GM21381 (cell line): ENCODE data around the gene SLC24A3.

Source experiments
- ATAC-seq: cut with Tn5 transposase; IDR thresholded peaks from one replicate; pipeline ENCODE4 v1.9.1; 2021; ENCODE audit warnings: mild to moderate bottlenecking, moderate library complexity; ENCODE audit not compliant: unreplicated experiment

Gene SLC24A3

DNA sequence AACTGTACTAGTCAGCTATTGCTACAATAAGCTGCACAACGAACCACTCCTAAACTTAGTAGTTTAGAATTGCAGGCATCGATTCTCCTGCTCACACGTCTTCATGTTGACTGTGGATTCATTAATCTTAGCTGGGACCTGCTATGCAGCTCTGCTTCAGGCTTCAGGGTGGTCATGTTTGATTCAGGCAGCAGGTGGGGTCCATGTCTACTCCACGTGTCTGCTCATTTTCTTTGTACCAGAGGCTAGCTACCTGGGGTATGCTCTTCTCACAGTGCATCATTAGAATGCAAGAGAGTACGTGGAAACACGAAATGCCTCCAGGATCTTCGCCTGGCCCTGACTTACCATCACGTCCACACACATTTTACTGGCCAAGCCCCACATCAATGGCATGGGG is 481.1 kb downstream of the SLC24A3 start:
- no peak for ATAC-seq

DNA sequence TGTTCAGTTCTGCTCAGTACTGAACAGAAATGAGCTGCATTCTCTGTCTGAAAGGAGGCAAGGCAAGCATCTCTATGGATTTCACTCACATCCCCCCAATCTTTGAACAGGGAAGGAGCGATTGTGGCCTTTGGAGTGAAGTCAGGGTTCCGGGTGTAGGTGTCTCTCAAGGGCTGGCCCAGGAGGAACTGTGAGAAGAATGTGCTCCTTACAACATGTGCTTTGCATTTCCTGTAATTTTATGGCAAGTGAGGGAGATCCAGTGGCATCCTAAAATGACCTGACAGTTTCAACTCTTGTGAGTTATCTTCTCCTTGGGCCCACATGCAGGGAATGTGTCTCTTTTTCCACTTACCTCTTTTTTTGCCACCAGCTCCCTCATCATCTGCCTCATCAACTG is 482.6 kb downstream of the SLC24A3 start:
- no peak for ATAC-seq

DNA sequence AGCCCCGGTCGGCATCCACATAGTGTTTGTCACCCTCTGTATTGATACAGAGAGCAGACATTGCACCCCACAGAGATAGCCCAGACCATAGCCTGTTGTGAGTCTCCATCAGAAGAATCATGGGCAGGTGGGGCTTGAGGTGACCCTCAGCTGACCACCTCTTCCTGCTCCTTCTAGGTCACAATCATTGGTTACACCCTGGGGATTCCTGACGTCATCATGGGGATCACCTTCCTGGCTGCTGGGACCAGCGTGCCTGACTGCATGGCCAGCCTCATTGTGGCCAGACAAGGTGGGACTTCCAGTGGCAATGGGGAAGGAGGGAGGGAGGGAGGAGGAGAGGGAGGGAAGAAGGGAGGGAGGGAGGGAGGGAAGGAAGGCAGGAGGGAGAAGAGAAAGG is 484.2 kb downstream of the SLC24A3 start:
- no peak for ATAC-seq

DNA sequence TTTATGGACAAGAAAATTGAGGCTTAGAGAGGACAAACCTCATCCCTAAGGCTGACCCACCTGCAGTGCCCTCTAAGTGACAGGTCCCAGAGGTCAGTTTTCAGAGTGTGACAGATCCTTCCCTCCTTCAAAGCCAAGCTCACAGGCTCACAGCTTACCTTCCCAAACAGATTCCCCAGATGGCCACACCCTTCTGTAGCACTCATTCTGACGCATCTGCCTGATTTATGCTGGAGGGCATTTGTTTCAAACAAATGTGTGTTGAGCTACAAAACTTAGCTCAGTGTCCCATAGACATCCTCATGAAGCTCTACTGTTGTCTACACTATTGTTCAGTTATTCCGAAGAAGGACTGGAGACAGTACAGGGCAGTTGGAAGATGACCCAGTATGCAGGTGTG is 485.0 kb downstream of the SLC24A3 start:
- no peak for ATAC-seq

DNA sequence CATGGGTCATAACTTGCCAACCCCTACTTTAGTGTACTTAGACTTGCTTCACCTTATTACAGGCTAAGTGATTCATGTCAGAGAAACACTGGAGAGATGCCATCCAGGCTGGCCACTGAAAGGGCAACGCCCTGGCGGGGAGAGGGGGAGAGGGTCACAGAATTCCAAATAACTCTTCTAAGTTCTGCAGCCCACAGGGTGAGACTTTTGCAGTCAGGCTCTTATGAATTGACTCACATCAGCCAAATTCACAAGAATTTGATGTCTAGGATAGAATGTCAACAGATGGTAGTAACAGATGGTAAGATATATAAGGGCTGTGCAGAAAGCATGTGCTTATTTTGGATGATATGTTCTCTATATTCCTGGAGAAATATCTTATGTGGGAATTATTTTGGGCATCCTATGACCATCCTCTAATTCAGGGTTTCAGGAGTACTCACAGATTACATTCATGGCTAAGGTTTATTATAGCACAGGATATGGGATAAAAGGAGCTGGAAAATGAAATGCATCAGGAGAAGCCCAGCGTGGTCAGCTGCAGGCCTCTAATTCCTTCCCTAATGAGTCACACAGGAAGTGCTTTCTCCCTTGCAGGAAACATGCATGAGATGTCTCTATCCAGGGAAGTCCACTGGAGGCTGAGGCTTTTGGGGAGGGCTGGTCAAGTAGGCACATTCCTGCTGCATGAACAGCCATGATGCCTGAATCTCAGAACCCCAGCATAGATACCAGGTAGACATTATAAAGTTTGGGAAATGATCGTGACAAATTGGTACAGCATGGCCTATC is 486.9 kb downstream of the SLC24A3 start:
- ATAC-seq: no peak

DNA sequence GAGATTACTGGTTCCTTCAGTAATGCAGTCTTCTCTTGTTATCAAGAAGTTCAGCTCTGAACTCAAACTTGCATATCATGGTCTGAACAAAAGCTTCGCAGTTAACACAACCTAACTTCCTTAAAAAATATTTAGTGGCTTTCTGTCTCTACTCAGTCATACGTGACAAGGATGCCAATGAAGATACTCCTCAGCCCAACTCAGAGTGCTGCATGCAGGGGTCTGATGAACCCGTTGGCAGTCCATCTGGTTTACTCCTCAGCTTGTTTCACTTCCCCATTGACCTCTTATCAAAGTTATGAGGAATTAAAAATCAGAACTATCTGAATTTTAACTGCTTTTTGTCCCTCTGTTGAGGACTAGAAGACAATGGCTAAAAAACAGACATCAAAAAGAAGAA is 489.0 kb downstream of the SLC24A3 start:
- ATAC-seq: no peak

DNA sequence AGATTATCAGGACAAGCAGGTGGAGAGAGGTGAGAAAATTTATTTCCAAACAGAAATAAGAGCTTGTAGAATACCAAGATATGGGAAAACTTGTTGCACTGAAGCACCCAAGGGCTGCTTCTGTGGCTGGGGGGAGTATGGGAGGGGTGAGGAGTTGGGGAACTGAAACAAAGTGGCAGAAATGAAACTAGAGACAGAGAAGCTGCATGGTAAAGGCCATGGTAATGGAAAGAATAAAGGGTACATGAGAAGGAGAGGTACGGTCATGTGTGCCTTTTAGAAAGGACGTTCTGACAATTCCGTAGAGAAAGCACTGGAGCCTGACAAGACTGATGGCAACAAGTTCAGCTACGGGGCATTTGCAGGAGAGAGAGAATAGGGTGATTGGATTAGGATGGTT is 494.0 kb downstream of the SLC24A3 start:
- peak; percentile 80 for ATAC-seq

DNA sequence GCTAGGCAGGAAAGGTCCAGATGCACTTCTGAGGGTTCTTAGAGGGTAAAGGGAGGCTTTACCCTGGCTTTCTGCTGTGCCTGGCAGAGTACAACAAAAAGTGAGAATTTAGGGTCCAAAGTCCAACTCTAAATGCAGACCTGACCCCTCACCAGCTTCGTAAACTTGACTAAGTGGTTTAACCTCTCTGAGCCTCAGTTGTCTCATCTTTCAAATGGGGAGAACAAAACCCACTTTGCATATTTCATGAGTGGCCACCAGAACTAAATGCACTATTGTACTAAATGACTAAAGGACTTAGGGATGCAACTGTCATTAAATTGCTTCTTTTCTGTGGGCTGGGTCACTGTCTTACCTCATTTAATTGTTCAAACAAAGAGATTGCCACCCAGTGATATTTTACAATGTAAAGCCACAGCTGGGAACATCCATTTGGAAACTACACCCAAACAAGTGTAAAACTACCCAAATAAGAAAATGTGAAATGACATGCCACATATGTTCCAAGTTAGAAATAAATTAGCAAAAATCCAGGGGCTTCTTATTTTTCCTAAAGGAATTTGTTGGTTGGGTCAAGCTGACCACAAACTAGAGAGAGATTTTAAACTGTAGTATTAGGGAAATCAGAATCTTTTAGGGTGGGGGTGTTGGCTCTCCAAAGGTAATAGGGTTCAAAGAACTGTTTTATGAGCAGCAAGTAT is 497.3 kb downstream of the SLC24A3 start:
- ATAC-seq: no peak

DNA sequence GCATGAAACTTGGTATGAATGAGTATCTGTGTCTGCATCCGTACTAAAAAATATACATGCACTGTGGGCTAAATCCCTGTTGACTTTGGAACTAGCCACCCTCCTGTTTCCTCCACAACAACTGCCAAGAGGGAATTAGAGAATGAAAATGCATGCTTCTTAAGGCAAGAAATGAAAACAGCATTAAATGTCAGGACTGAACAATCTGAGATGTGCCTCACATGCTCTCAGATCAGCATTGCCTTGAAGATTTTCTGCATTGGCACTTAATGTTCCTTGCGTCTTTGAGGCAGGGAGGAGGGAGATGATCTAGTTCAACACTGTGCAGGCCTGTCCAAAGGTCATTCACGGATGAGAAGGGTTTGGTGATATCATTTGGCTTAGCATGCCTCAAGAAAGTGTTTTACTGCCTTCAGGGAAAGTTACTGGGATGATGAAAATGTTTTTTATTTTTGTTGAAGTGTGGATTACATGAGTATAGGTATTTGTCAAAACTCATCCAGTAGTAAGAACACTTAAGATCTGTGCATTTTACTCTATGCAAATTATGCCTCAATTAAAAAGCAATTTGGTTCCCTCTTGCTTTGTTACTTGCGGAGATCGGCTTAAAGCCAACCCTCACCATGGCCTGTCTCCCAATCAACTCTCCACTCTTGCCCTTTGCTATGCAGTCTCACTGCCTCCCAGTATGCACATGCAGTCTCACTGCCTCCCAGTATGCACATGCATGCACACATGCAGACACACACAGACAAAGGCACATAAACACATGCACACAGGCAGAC is 498.1 kb downstream of the SLC24A3 start:
- ATAC-seq: no peak

DNA sequence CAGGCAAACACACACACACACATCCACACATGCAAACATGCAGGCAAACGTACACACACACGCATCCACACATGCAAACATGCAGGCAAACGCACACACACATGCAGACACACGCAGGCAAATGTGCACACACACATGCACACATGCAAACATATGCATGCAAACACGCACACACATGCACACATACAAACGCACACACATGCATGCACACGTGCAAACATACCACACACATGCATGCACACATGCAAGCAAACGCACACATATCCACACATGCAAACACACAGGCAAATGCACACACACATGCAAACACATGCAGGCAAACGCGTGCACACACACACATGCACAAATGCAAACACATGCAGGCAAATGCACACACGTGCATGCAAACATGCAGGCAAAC is 498.7 kb downstream of the SLC24A3 start:
- no peak for ATAC-seq

DNA sequence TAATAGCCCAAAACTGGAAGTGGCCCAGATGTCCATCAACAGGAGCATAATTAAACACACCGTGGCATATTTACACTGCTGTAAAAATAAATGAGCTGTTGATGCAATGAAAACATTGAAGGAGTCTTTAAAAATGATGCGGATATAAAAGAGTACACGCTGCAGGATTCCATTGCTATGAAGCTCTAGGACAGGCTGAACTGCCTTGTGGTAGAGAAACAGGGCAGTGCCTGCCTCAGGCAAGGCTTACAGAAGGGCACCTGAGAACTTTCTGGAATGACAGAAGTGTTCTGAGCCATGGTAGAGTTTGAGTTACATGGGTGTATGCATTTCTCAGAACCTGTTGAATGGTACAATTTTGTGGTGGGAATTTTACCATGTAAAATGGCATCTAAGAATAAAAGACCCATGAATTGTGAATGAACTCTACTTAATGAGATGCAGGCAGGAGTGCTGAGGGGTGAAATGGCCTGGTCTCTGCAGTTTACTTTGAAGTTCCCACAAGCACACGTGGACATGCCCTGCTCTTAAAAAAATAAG is 500.3 kb downstream of the SLC24A3 start:
- no peak for ATAC-seq

DNA sequence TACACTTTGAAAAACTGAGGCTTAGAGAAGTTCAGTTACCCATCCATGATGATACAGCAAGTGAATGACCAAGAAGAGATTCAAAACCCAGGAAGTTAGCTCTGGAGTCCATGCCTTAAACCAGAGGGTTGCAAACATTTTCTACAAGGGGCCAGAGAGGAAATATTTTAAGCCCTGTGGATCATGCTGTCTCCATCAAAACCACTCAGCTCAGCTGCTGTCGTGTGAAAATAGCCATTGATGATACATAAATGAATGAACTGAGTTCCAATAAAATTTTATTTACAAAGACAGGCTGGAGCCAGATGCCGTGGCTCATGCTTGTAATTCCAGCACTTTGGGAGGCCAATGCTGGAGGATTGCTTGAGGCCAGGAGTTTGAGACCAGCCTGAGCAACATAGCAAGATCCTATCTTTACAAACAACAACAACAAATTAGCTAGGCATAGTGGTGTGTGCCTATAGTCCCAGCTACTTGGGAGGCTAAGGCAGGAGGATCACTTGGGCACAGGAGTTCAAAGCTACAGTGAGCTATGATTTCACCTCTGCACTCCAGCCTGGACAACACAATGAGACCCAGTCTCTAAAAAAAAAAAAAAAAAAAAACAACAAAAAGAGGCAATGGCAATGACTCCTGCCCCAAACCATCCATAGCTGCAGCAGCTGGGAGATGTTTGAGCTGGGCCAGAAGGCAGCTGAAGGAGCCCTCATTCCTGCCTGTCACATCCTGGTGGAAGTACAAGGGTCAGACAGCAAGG is 501.6 kb downstream of the SLC24A3 start:
- no peak for ATAC-seq

DNA sequence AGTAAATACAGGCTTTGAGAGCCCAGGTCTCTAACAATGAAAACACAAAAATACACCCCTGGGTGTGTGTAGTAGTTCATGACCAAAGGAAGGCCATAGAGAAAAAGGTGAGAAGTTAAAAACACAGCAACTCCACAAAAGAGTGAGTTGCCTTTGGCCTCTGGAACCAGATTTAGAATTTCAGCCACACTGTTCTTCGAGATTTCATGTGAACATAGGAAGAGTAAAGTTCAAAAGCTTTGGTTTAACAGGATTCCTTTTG is 502.1 kb downstream of the SLC24A3 start:
- ATAC-seq: no peak

DNA sequence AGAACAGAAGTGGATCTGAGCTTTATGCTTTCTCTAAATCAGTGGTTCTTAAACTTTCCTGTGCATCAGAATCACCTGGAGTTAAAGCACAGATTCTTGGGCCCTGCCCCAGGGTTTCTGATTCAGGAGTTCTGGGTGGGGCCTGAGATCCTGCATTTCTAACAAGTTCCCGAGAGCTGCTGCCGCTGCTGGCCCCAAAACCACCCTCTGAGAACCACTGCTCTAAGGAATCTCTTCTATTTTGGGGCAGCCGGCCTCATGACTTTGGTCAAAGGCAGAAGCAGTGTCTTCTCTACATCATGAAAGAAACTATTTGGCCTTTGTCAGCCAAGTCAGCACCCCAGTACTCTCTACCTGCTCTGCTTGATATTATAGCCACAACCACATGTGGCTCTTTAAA is 503.5 kb downstream of the SLC24A3 start:
- ATAC-seq: no peak

DNA sequence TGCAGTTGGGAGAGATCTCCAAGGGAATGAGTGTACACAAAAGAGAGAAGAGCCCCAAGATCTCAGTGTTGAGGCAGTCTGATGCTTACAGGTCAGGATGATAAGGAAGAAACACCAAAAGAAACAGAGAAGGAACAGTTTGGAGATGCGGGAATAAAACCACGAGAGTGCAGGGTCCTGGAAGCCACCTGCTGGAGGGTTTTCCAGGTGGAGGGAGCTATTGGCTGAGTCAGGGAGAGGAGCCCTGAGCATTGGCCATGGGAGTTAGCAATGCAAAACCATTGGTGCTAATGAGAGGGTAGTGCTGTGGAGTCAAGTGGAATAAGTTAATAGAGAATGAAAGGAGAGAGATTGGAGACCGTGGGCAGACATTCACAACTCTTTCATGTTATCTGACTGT is 506.4 kb downstream of the SLC24A3 start:
- ATAC-seq: no peak

DNA sequence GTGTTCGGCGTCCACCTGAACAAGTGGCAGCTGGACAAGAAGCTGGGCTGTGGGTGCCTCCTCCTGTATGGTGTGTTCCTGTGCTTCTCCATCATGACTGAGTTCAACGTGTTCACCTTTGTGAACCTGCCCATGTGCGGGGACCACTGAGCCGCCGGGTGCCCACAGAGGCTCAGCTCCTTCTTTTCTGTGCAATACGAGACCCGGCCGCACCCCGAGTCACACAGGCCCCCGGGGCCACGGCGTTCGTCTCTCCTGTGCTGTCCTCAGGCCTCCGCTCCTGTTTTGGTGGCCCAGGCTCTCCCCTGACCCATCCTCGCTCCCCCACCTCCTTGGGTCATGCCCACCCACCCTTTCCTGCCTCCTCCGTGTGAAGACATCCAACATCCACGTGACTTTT is 508.5 kb downstream of the SLC24A3 start:
- ATAC-seq: no peak

DNA sequence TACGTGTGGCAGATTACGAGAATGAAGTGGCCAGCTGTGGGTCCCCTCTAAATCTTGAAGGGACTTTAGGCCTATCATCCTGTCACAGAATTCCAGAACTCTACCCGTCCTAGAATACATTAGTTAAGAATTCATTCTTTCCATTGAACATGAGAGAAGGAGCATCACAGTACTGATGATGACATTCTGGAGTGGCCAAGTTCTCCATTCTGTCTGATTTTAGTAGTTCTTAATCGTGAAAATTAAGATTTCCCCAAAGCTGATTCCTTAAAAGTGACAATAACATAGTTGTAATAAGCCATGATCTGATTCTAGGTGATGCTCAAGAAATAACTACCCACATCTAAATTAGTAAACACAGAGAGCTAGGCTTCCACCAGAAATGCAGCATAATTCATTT is 510.6 kb downstream of the SLC24A3 start:
- ATAC-seq: no peak

DNA sequence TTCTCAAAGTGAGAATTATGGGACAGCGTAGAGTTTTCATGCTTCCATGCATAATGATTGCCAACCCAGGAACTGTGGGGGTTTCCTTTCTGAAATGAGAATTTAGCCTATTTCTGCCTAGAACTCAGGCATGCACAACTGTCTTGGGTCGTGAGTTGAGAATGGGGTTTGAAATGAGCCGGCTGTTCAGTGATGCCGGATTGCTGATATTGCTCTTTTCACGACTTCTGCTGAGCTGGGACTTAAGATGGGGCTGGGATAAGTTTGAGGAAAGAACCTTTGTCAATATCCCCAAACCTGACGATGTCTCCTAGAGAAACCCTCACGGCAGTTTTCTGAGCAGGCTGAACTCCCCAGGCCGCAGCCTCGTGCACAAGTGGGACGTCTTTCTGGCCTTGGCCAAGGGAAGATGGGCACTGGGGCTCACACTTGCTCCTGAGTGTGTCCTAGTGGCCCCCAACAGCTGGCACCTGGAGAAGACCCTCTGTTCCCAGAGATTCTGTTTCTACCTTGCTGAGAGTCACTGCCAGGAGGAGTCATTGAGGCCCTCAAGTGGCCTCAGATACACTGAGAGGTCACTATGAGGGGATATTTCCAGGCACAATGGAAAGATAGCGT is 511.5 kb downstream of the SLC24A3 start:
- no peak for ATAC-seq

DNA sequence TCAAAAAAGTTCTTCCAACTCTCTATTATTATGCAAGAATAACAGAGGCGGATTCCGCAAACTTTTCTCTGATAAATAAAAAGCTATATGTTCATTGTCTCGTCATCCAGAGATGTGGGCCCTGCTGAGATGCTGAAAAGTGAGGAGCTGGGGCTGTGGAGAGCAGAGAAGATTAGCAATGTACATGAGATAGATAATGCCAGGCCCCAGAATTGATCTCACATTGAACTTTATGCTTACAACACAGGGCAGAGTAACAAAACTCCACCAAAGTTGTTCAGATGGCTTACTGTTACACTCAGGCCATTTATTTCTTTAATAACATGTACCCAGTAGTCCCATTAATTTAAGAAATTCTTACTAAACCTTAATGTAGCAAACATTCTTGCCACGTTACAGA is 512.9 kb downstream of the SLC24A3 start:
- ATAC-seq: no peak

DNA sequence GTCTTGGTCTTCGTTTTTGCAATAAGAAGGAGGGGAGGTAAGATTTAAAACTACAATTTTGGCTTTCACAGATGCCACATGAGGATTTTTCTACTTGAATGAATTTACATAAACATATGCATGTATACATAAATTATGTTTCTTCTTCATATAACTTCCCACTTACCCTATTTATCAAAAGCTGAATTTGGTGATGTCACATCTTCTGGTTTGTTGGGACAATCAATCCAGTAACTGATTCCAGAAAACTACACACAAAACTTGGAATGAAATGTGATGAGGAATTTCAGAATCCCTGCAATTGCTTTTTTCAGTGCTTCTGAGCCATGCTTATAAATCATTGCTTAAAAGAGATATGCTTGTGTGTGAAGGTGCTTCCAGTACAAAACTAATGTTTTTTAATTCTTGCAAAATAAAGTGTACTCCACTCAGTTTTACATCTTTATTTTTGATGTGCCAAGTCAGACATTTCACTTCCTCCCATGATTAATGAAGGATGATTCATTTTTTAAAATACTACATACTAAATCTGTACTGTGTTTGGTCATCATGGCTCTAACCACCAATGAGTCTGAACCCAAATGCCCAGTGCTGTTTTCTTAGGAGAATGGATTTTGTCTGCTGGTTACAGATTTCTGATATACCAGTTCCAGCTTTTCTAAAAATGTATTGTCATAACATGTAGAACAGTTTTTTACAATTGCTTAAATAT is 513.5 kb downstream of the SLC24A3 start:
- ATAC-seq: no peak
